Measurements from ENCODE around the gene KRTAP5-6.

KRTAP5-6 gene

GRCh38 chr11:1705126-1706052, 8.4 kb downstream of the KRTAP5-6 start:
- no peak for DNase-seq

- DNase-seq, result no peak
These were observed 9.8 kb downstream of the KRTAP5-6 start for GRCh38 chr11:1706634-1707400.

DNA sequence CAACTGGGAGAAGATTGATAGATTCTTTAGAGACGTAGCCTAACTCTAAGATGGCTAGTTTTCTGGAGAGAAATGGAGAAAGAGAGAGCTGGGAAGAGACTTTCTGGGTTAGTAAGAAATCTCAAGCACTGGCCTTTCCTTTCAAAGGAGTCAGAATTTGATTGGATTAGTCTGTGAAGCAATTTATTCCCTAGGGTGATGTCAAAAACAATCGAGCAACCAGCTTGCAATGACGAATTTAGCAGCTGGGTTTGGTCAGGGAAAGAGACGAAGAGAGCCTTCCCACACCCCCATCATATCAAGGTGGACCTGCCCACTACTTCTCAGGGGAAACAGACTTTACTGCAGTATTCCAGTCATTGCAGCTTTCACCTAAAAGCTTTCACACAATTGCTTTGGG, 10.8 kb downstream of the KRTAP5-6 start:
- no peak for DNase-seq

DNA sequence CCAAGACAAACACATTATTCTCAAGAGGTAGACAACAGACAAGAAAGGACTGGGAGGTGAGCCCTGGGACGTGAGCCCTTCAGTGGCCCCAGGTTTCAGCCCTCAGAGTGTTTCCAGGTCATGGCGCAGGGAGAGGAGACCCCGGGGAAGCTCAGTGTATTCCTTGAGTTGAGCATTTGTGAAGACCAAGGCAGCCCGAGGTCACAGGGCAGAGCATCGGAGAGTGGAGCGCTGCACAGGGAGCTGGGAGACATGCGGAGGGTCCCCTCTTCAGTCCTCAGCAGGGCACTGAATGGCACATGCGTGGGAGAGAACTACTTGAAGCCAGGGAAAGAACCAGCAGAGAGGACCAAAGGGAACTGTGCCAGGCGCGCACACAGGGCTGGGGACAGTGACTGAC, 11.7 kb downstream of the KRTAP5-6 start:
- DNase-seq, result no peak

DNA sequence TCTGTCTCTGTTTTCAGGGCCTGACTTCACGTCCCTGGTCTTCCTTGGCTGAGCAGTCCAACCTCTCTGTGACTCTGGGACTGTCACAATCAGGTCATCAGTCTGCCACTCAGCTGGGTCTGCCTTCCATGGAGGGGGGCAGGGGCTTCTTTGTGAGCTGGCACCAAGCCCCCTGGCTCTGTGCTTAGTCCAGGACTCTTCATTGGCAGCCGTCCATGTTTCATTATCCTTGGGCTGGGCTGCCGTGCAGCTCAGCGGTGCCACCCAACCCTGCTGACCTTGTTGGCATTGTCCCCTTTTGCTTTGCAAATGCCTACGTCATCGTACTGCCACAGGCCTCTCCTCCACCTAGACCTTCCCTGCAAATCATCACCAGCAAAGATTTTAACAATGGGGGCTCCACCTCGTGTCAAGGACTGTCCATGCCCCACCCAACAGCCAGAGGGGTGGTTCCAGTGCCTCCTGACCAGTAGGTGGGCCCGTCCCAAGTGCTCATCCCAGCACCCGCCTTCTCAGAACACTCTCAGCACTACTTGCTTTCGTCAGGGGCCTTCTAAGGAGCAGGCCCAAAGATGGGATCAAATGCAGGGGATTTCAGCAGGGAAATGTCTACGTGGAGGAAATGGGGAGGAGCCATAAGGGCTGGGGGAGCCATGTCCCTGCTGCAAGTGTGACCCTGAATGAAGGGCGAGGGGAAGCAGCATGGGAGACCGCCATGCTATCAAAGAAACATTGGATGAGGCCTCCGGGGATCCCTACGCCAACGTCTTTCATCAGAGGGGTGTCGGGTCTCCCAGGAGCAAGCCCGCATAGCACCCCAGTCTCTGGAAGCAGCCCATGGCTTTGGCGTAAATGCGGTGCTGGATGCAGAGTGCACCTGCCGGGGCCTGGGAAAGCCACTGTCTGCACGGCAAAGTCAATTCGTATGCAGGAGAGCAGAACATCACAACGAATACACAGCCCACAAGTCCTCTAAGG, 18.2 kb downstream of the KRTAP5-6 start:
- no peak for DNase-seq

DNA sequence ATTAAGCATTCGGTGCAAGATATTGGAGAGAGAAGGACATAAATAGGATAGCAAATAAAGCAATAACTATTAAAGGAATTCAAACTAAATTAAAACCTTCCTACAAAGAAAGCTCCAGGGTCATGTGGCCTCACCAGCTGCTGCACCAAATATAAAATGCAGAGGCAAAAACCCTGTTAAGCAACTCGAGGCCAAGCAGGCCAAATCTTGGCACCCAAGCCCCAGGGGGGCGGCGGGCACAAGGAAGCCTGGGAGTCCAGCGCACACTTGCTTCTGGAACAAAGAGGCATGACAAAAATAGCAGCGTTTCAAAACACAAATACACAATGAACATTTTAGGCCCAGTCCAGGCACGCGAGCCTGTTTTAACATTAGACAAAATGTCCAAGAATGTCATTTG, 20.8 kb downstream of the KRTAP5-6 start:
- no peak for DNase-seq

DNA sequence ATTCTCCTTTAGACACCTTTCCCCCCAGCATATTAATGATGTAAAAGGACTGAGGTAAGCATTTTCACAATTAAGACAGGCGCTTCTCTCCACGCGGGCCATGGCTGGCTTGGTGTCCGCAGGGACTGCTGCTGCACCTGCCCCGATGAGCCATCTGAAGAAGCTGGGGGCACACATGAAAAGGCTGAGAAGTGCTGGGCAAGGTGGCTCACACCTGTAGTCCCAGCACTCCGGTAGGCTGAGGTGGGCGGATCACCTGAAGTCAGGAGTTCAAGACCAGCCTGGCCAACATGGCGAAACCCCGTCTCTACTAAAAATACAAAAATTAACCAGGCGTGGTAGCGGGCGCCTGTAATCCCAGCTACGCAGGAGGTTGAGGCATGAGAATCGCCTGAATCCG, 21.3 kb downstream of the KRTAP5-6 start:
- DNase-seq, result no peak

GRCh38 chr11:1719781-1720180, 22.8 kb downstream of the KRTAP5-6 start:
- DNase-seq, result no peak

DNA sequence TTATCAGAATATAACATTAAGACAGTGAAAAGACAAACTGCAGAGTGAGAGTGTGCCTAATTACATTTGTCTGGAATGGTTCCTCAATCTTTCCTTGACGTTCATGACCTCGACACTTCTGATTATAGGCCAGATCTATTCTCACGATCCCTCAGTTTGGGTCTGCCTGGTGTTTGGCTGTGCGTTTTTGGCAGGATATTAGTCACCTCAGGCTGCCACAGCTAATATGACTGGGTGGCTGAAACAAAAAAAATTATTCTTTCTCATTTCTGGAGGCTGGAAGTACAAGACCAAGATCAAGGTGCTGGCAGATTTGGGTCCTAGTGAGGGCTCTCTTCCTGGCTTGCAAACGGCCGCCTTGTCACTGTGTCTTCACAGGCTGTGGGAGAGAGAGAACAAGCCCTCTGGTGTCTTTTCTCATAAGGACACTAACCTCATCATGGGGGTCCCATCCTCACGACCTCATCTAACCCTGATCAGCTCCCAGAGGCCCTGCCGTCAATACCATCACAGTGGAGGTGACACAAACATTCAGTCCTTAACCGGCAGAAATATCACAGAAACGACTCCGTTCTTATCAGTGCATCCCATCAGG, 30.2 kb downstream of the KRTAP5-6 start:
- no peak for DNase-seq

DNA sequence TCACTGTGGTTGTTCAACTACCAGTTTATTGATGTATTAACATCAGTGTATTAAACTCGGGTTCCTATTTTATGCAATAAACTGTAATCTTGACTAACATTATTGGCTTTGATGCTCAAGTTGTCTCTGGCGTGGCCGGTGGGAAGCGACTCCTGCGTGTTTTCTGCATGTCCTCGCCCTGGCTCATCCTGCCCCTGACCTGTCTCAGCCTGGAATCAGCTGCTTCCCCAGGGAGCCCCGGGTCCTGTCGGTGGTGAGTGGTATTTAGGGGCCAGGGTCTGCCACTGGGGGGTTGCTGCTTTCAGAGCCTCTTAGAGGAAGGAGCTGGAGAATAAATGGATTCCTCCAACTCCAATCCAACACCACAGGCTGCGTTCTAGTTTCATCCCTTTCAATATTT, 30.9 kb downstream of the KRTAP5-6 start:
- no peak for DNase-seq

- DNase-seq, result no peak
These were observed 31.3 kb downstream of the KRTAP5-6 start for GRCh38 chr11:1728301-1728700.

- DNase-seq, result no peak
These were observed 32.1 kb downstream of the KRTAP5-6 start for GRCh38 chr11:1728931-1729691.

DNA sequence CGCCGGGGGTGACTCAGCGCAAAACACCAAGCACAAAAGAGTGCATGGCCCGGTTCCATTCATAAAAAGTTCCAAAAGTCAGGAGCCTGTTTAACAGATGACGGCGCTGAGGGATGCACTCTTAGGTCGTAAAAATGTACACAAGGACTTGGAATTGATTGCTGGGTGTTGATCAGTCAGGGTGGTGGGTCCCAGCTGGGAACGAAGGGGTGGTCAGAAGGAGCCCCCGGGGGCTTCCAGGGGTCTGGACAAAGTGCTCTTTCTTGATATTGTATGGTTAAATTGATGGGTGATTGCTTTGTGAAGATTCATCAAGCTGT, 32.7 kb downstream of the KRTAP5-6 start:
- no peak for DNase-seq

GRCh38 chr11:1730059-1730629, 33.1 kb downstream of the KRTAP5-6 start:
- no peak for DNase-seq

DNA sequence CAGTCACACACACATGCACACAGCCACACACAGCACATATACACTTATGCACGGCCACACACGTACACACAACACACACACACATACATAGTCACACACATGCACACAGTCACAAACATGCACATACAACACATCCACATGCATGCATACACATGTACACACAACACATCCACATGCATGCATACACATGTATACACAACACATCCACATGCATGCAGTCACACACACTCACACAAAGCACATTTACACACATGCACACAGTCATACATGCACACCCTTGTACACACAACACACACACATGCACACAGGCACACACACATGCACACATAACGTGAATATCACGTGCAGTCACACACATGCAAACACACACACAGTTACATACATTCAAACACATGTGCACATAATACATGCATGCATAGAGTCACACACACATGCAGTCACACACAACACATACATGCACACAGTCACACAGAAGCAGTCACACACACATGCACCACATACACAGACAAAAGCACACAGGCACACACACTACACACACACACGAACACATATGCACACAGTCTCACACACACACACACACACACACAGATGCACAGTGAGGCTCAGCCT, 34.6 kb downstream of the KRTAP5-6 start:
- no peak for DNase-seq

DNA sequence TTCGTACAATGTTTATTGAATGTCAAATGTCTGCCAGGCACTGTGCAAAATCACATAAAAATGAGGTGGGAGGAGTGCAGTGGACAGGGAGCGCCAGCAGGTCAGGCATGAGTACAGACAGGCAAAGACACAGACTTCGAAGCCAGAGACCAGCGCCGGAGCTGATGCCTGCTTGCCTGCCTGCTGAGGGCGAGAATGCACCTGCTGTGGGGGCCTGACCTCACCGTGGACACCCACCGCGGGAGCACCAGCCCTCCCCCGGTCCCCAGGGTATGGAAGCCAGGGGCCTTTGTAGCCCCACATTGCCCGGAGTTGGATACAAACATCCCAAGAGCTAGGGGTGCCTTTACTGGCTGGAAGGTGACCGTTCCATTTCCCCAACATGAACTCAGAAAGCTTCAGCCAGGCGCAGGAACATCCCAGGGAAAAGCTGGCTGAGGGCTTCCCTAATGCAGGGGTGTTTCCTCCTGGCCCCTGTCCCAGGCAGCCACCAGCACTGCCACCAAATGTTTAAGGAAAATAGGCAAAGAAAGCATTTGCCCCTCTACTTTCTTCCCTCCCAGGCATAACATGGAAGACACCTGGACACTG, 35.5 kb downstream of the KRTAP5-6 start:
- no peak for DNase-seq

- no peak for DNase-seq
These were observed 36.2 kb downstream of the KRTAP5-6 start for GRCh38 chr11:1733009-1733715.

- DNase-seq, result no peak
These were observed 37.0 kb downstream of the KRTAP5-6 start for GRCh38 chr11:1733716-1734640.

DNA sequence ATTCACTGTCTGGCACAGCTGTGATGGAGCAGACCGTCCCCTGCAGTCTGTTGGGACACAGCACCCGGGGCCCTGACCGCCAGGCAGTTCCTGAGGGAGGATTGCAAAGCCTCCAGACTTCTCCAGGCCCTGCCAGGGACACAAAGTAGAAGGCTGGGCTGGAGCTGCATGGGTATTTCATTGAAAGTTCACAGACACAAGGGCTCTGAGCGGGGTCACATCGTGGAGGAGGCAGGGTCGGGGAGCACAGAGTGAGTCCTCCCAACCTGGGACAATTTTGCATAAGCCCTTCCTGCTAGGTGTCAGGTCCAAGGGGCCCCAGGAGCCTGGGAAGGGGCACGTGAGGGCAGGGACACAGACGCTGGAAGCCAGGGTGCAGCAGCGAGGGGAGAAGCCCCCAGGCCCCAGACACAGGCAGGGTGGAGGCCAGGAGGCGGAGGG, 37.7 kb downstream of the KRTAP5-6 start:
- DNase-seq, result no peak

Data from NCI-H526 treated with DMSO at 0.1 percent for 48 hours (cell line).